Measurements from ENCODE around the gene PDHA2. TPM values are rescaled to one million over a fixed set of nuclear protein-coding genes. Genes with fewer than 3 reads are reported as not detected.
"Not testable (repeated sequence)": the region's sequence is repeated elsewhere in the genome, so short reads cannot be mapped to it uniquely, and the experiment has no call there.

PDHA2 gene
- total RNA-seq, result not detected

DNA sequence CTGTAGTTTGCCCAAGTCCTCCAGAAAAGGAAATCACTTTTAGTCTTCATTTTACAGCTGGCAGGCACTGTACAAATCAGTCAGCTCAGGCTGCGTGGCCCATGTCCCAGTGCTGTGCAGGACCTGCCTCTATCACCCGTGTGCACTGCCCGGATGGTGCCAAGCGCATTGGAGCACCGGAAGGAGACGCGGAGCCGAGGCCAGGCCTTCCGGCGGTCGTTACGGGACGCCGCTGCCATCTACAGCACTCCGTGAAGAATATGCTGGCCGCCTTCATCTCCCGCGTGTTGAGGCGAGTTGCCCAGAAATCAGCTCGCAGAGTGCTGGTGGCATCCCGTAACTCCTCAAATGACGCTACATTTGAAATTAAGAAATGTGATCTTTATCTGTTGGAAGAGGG lies at the start of gene PDHA2:
Gene PDHA2, plus strand, starts transcription at position 203 of the 400 bp plus-strand sequence. Its CDS starts 58 bp downstream, at position 261.
- no peak for DNase-seq

DNA sequence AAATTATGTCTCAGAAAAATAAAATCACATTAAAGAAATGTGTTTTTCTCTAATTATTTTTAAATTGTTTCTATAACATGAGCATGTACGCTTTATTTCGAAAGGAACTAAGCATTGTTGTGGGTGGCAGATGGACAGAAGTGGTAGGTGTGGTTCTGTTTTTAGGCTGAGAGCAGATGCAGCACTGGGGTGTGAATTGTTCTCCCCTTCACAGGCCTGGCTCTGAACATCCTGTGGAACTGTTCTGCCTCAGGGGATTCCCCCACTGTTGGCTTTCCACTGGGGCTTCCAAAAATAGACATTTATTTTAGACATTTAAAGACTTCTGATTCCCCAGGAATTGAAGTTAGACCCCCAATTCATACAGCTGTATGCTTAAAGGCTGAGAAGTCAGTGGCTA lies 41.9 kb upstream of the PDHA2 start:
- no peak for DNase-seq

DNA sequence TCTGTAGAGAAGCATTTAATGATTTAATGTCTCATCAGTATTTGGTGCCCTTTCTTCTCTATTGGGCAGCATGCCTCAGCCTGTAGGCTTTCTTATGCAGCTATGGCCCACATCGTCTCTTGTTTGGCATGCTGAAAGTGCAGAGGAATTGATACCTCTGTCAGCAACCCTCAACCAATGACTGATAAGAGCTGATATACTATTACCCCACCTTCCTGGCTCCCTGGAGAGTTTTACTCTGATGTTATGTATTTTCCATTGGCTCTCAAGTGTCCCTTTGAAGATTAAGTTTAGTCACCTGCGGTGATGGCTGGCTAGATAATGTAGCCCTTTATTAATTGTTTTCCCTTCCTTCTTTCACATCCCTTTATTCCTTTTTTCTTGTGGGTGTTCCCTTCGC lies 41.2 kb upstream of the PDHA2 start:
- DNase-seq, result no peak

- no peak for DNase-seq
Measured at GRCh38 chr4:95821867-95822266, 18.0 kb upstream of the PDHA2 start.

DNA sequence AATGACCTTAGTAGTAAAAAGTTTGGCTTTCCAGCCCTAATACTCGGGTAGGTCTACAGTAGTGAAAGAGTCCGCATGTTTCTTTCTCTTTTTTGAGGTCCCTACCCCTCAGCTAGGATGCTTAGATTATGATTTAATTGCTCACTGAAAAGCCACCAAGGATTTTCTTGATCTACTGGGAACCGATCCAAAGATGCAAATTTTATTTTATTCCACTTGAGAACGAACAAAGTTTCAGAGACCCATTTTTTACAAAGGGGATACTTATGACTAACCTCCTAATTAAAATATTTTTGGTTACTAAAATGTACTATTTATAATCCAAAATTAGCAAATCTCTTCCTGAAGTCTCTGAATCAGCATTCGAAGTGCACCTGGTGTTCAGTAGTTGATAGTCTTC lies 14.3 kb upstream of the PDHA2 start:
- no peak for DNase-seq

DNA sequence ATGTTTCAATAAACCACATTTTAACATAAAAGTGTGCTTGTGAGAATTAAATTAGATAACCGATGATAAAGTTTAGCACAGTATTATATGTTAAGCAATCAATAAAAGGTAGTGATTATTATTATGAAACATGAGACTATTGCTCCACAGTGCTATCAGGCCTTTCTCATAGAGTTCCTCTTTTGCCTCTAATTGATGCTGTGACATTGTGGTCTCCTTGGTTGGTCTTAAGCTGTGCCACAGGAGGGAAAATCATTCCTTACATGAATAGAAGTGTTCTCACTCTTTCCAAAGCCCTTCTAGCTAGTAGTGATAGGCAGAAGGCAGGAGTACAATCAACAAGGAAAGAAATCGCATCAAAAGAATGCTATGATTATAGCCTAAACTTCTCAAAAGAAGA lies 9.2 kb upstream of the PDHA2 start:
- DNase-seq, result no peak

GRCh38 chr4:95831166-95831565 lies 8.7 kb upstream of the PDHA2 start:
- no peak for DNase-seq

DNA sequence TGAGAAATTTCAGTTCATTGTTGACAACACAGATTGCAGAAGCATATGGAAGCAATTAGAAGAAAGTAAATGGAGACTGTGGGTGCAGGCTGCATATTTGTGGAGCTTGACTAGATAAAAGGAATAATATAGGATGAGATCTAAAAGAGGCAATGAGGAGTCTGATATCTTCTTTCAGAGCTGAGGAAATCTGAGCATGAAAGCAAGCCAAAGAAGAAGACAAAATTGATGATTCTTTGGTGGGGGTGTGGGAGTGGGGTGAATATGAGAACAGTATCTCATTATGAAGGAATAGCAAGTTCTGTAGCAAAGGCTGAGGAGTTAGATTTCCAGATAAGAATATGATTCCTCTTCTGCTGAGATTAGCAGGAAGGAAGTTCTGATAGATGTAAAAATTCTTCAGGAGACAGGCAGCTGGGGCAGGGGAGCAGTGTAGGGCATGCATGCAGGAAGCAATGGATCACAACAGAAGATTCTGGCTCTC lies 6.1 kb upstream of the PDHA2 start:
- no peak for DNase-seq

DNA sequence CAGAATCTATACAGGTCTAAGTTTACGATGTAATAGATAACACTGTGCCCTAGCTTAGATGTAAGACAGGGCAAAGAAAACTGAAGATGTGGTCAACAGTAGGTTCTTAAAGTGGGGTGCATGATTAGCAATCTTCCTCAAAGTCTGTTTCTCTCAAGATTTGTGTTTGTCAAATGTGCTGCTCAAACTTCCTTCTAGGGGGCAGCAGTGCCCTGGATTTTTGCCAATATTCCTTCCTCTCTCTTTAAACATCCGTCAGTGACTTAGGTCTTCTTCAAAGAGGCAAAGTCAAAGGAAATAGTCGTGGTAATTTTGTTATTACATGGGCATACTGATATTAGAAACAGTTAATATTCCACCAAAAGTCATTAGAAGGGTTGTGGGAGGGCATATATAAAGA lies 4.2 kb upstream of the PDHA2 start:
- DNase-seq, result peak; percentile 31

DNA sequence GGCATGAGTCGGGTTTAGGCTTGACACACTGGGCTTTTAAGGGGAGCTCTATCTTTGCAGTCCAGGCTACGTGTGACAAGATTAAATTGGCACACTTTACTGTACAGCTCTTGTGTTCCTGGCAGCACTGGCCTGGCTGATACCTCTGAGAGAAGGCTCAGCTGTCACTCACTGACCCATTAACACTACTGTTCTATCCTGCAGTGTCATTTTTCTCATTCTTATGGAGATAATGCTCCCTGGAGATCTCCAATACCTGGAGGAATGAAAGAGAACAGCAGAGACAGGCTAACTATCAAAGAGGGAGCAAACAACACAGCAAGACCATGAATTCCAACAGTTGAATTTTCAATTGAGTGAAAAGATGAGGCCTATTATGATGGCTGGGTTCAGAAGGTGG lies 1.7 kb upstream of the PDHA2 start:
- peak; percentile 3 for DNase-seq

DNA sequence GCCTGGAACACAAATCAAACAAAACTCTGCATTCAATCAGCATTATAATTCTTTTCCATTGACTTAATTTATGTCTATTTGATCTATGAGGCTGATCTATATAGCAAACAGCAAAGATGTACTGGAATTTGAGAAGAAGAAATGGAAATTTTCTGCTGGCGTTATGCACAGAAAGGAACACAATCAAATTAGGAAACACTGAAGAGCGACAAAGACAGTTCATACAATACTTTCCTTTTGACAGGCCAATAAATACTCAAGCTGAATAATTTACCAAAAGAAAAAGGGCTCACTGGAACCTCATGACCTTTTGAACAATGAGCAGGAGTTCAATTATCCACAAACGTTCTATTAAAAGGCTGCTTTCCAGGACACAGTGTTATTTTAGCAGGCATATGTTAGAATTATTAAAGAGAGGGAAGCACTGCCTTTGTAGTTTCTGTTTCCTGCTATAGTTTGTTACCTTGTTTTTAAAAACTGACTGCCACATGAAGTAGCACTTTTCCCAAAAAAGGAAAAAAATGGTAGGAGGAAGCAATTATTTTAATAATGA lies 8.1 kb downstream of the PDHA2 start:
- no peak for DNase-seq

- no peak for DNase-seq
Measured at GRCh38 chr4:95850161-95850560, 10.3 kb downstream of the PDHA2 start.

- no peak for DNase-seq
Measured at GRCh38 chr4:95857761-95858160, 17.9 kb downstream of the PDHA2 start.

DNA sequence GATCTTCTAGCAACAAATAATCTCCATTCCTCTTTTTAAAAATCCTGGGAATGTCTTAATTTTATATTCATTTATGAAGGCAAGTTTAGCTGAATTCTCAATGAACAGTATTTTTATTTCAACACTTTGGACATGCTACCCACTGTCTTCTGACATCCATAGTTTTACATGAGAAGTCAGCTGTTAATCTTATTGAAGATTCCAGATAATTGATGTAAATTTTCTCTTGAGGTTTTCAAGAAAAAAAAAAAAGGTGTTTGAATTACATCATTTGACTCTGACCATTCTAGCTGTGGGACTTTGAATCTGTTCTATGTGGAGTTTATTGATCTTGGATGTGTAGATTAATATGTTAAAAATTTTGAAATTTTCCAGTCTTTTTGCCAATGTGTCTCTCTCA lies 28.0 kb downstream of the PDHA2 start:
- no peak for DNase-seq

GRCh38 chr4:95869414-95869813 lies 29.5 kb downstream of the PDHA2 start:
- not testable (repeated sequence) for DNase-seq

GRCh38 chr4:95869961-95870500 lies 30.1 kb downstream of the PDHA2 start:
- DNase-seq, result no peak

- DNase-seq, result no peak
Measured at GRCh38 chr4:95877636-95878035, 37.7 kb downstream of the PDHA2 start.

GRCh38 chr4:95887551-95887950 lies 47.7 kb downstream of the PDHA2 start:
- no peak for DNase-seq

DNA sequence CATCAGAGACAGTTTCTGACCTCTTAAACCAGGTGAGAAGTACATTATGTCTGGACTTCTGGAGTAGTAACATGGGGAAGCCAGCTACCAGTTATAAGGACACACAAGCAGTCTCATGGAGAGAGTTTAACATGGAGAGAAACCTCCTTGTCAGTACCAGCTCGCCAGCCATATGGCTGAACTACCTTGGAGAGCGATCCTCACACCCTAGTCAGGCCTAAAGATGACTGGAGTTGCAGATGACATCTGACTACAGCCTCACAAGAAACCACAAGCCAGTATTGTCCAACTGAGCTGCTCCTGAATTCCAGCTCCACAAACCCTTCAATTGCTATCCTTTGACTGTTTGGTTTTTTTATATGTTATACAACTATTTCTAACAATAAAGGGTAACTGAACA lies 49.8 kb downstream of the PDHA2 start:
- DNase-seq, result peak; percentile 9

Small RNAs within 50 kb of the gene (small RNA-seq; reads per million reads assigned to genes)
- gene RNU6-1059P (ENCODE audit: low replicate concordance), result not detected

Data from tongue (tissue), 3 donors.